ENCODE data around the gene TSC22D3.

The TSC22D3 gene

GRCh38 chrX:107711521-107712181, 63.9 kb downstream of the TSC22D3 start:
- H3K27ac ChIP-seq, result peak overlapping the region; percentile 94 to 97
- DNase-seq (ENCODE audit: low spot score), result peak; percentile 80
- TF ChIP-seq CTCF (IDR thresholded peaks at IDR 0.05), result no peak
- H3K4me3 ChIP-seq, result peak overlapping the region; percentile 82

- peak overlapping the region; percentile 47 for H3K4me3 ChIP-seq
- peak; percentile 85 for DNase-seq (ENCODE audit: low spot score)
- no peak for TF ChIP-seq CTCF (IDR thresholded peaks at IDR 0.05)
- peak overlapping the region; percentile 94 to 97 for H3K27ac ChIP-seq
These were observed 64.8 kb downstream of the TSC22D3 start for GRCh38 chrX:107710617-107711391.

- TF ChIP-seq CTCF (IDR thresholded peaks at IDR 0.05), result no peak
- no peak for DNase-seq (ENCODE audit: low spot score)
- H3K27ac ChIP-seq, result peak overlapping the region in 1 of 2 donors; percentile 90
- H3K4me3 ChIP-seq, result no peak overlapping the region
These were observed 66.3 kb downstream of the TSC22D3 start for GRCh38 chrX:107709266-107709806.

- peak; percentile 69 for DNase-seq (ENCODE audit: low spot score)
- Histone ChIP-seq H3K4me3 (no peak overlapping the region), H3K27ac (no peak overlapping the region)
- no peak for TF ChIP-seq CTCF (IDR thresholded peaks at IDR 0.05)
These were observed 66.8 kb downstream of the TSC22D3 start for GRCh38 chrX:107708762-107709161.

GRCh38 chrX:107707866-107708265, 67.7 kb downstream of the TSC22D3 start:
- Histone ChIP-seq H3K4me3 (no peak overlapping the region), H3K27ac (no peak overlapping the region)
- DNase-seq (ENCODE audit: low spot score), result peak; percentile 40
- TF ChIP-seq CTCF (IDR thresholded peaks at IDR 0.05), result no peak

- no peak overlapping the region for H3K27ac ChIP-seq
These were observed 69.3 kb downstream of the TSC22D3 start for GRCh38 chrX:107706309-107706708.

More at GRCh38 chrX:107706309-107706708, 69.3 kb downstream of the TSC22D3 start:
- no peak for DNase-seq (ENCODE audit: low spot score)
- H3K4me3 ChIP-seq, result no peak overlapping the region
- no peak for TF ChIP-seq CTCF (IDR thresholded peaks at IDR 0.05)
